ENCODE measurements around the gene PROKR1. TPM values are rescaled to one million over a fixed set of nuclear protein-coding genes. Genes with fewer than 3 reads are reported as not detected.

Gene PROKR1
- total and polyA plus RNA-seq, 2 of the 4 experiments (the other 2 are of a cell fraction): not detected

GRCh38 chr2:68645523-68645922, 2.1 kb downstream of the PROKR1 start:
- Histone ChIP-seq H2BK15ac (ENCODE audit: low read depth, low read length) (no peak overlapping the region), H3K4me1 (ENCODE audit: control insufficient read depth, insufficient read depth, low read length) (peaks cover 4% of the 10 kb centered on the region), H3K56ac (ENCODE audit: extremely low read depth, insufficient read depth, low read length) (no peak overlapping the region), H4K20me1 (ENCODE audit: insufficient read depth, low read length) (no peaks in the 10 kb centered on the region), H3K9me1 (ENCODE audit: insufficient read depth, low read length) (no peaks in the 10 kb centered on the region), H4K8ac (ENCODE audit: low read depth in 2 of 2, low read length in 2 of 2) (no peak overlapping the region), H2BK20ac (ENCODE audit: low read depth, low read length) (no peak overlapping the region), H2AFZ (replicated peaks; ENCODE audit: low read length, poor library complexity) (no peak overlapping the region), H3K18ac (ENCODE audit: low read depth, low read length) (no peak overlapping the region), H3K9ac (ENCODE audit: low read depth, low read length) (no peak overlapping the region), H2BK120ac (ENCODE audit: low read depth, low read length) (no peak overlapping the region), H4K91ac (ENCODE audit: insufficient read depth, low read depth, low read length) (no peak overlapping the region), H2AK9ac (replicated peaks; ENCODE audit: low read depth, low read length, poor library complexity) (no peak overlapping the region), H3K9me3 (ENCODE audit: control insufficient read depth, insufficient read depth, low read length) (peaks cover 6% of the 10 kb centered on the region), H3K23ac (ENCODE audit: low read depth, low read length) (no peak overlapping the region), H3K27me3 (ENCODE audit: control insufficient read depth, insufficient read depth, low read length) (peaks cover 84% of the 10 kb centered on the region), H3K36me3 (ENCODE audit: control insufficient read depth, insufficient read depth, low read length) (no peaks in the 10 kb centered on the region), H4K5ac (ENCODE audit: low read depth, low read length) (no peak overlapping the region), H2BK5ac (ENCODE audit: low read depth, low read length, poor library complexity, severe bottlenecking) (no peak overlapping the region), H3K4me2 (ENCODE audit: low read depth, low read length) (no peak overlapping the region), H3K79me1 (ENCODE audit: low read depth in 1 of 2, low read length in 2 of 2) (no peaks in the 10 kb centered on the region), H3K27ac (ENCODE audit: insufficient read depth, low read length) (no peak overlapping the region), H2AK5ac (ENCODE audit: low read depth, low read length) (no peak overlapping the region), H3K14ac (replicated peaks; ENCODE audit: low read depth, low read length) (no peak overlapping the region), H3K4ac (ENCODE audit: low read depth, low read length) (no peak overlapping the region), H3K4me3 (ENCODE audit: insufficient read depth, low read depth, low read length) (no peak overlapping the region)
- DNase-seq (peak; percentile 24), ATAC-seq (ENCODE audit: low read depth) (no peak)
- intact Hi-C loops (cut with micrococcal nuclease) (no loop called here), dilution Hi-C loops (cut with HindIII; ENCODE audit: low sequenced_read_pairs, unreplicated experiment) (no loop called here), in situ Hi-C loops (cut with MboI; ENCODE audit: low sequenced_read_pairs) (no loop called here)
- BruUV-seq (replicated peaks): no TSS peak
- TF ChIP-seq SMC3 (IDR thresholded peaks at IDR 0.05; ENCODE audit: low read depth, low read length) (no peak), RCOR1 (IDR thresholded peaks at IDR 0.05; ENCODE audit: insufficient replicate concordance, low read length) (no peak), MAFK (IDR thresholded peaks at IDR 0.05; ENCODE audit: low read depth, low read length) (no peak), CTCF (conservative IDR thresholded peaks at IDR 0.05; ENCODE audit: low read depth, low read length) (no peak), USF2 (IDR thresholded peaks at IDR 0.05; ENCODE audit: low read depth, low read length) (no peak), POLR2A (IDR thresholded peaks at IDR 0.05; ENCODE audit: low read depth, low read length) (no peak), RAD21 (IDR thresholded peaks at IDR 0.05; ENCODE audit: low read length) (no peak), FOS (IDR thresholded peaks at IDR 0.05; ENCODE audit: low read depth, low read length) (no peak), MXI1 (IDR thresholded peaks at IDR 0.05; ENCODE audit: borderline replicate concordance, low read depth, low read length) (no peak), MAZ (IDR thresholded peaks at IDR 0.05; ENCODE audit: borderline replicate concordance, low read depth, low read length) (no peak), ELK1 (IDR thresholded peaks at IDR 0.05; ENCODE audit: borderline replicate concordance, low read depth, low read length) (no peak), CHD1 (IDR thresholded peaks at IDR 0.05; ENCODE audit: low read depth, low read length) (no peak), CEBPB (IDR thresholded peaks at IDR 0.05; ENCODE audit: low read depth, low read length) (no peak), RFX5 (IDR thresholded peaks at IDR 0.05; ENCODE audit: low read depth, low read length) (no peak), NFE2L2 (IDR thresholded peaks at IDR 0.05; ENCODE audit: low read depth, low read length) (no peak)
- POLR2A ChIA-PET (ENCODE audit: unreplicated experiment): no interaction called here
- CTCF ChIA-PET: interaction anchor here (0.5 kb wide), 1 partner anchor 151 kb away, joined by 3 read pairs; no protein-coding TSS in a partner anchor

Data from IMR-90 (cell line).